ENCODE data around the gene CCNY. TPM values are rescaled to one million over a fixed set of nuclear protein-coding genes. Genes with fewer than 3 reads are reported as not detected.

The CCNY gene
- total RNA-seq, 3 donors from 2014 or later: 54.8 to 61.6 (median 58.9) TPM

GRCh38 chr10:35322636-35323035, 13.7 kb upstream of the CCNY start:
- Mint-ChIP-seq H3K27me3 (ENCODE audit: low read depth) (no peaks in the 10 kb centered on the region), H3K9me3 (no peaks in the 10 kb centered on the region)

GRCh38 chr10:35324196-35324595, 12.1 kb upstream of the CCNY start:
- no peak for DNase-seq
- ATAC-seq: no peak
- Mint-ChIP-seq H3K4me1 (ENCODE audit: low read depth) (peaks cover 13% of the 10 kb centered on the region), H3K9me3 (no peaks in the 10 kb centered on the region), H3K36me3 (ENCODE audit: insufficient read depth) (peaks cover 14% of the 10 kb centered on the region), H3K4me3 (no peak overlapping the region), H3K27me3 (ENCODE audit: low read depth) (no peaks in the 10 kb centered on the region)

More at GRCh38 chr10:35322636-35323035, 13.7 kb upstream of the CCNY start:
- ATAC-seq (no peak), DNase-seq (no peak)
- Mint-ChIP-seq H3K4me1 (ENCODE audit: low read depth) (peaks cover 5% of the 10 kb centered on the region), H3K36me3 (ENCODE audit: insufficient read depth) (peaks cover 20% of the 10 kb centered on the region), H3K4me3 (no peak overlapping the region)

DNA sequence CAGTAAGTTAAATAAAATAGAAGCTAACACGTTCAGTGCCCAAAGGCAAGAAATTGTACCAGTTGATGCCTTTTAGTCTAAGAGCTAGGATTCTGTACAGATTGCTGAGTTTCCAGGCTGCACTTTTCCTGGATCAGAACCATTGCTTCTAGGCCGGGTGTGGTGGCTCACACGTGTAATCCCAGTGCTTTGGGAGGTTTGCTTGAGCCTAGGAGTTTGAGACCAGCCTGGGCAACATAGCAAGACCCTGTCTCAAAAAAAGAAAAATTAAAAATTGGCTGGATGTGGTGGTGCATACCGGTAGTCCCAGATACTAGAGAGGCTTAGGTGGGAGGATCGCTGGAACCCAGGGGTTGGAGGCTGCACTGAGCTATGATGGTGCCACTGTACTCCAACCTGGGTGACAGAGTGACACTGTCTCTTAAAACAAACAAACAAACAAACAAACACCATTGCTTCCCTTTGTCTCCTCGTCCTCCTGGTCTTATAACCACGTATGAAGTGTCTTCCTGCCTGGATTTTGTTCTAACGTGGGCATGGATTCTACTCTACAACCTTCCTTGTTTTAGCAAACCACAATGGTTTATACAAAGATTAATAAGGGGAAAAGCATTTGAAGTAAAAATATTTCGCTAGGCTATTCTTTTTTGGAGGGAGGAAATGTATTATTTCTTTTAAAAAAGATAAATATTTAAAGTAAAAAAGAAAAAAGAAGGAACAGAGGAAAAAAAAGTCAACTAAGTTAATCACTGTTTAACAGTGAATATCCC, 9.7 kb upstream of the CCNY start:
- ATAC-seq (no peak), DNase-seq (no peak)
- Mint-ChIP-seq H3K9me3 (no peaks in the 10 kb centered on the region), H3K27me3 (ENCODE audit: low read depth) (no peaks in the 10 kb centered on the region), H3K36me3 (ENCODE audit: insufficient read depth) (peaks cover 12% of the 10 kb centered on the region), H3K4me1 (ENCODE audit: low read depth) (peaks cover 22% of the 10 kb centered on the region), H3K4me3 (no peak overlapping the region)

- no peak overlapping the region for H3K4me3 Mint-ChIP-seq
- no peaks in the 10 kb centered on the region for H3K27me3 Mint-ChIP-seq (ENCODE audit: low read depth)
- DNase-seq (no peak), ATAC-seq (no peak)
- peaks cover 29% of the 10 kb centered on the region for H3K4me1 Mint-ChIP-seq (ENCODE audit: low read depth)
- no peaks in the 10 kb centered on the region for H3K9me3 Mint-ChIP-seq
- peaks cover 9% of the 10 kb centered on the region for H3K36me3 Mint-ChIP-seq (ENCODE audit: insufficient read depth)
Observed at GRCh38 chr10:35327790-35328403, 8.4 kb upstream of the CCNY start.

GRCh38 chr10:35328404-35329037, 7.8 kb upstream of the CCNY start:
- H3K4me3 Mint-ChIP-seq: no peak overlapping the region
- peak; percentile 75 to 81 for ATAC-seq
- DNase-seq: no peak
- no peaks in the 10 kb centered on the region for H3K9me3 Mint-ChIP-seq
- peaks cover 34% of the 10 kb centered on the region for H3K4me1 Mint-ChIP-seq (ENCODE audit: low read depth)
- peaks cover 6% of the 10 kb centered on the region for H3K36me3 Mint-ChIP-seq (ENCODE audit: insufficient read depth)
- no peaks in the 10 kb centered on the region for H3K27me3 Mint-ChIP-seq (ENCODE audit: low read depth)

- DNase-seq: no peak
- no peaks in the 10 kb centered on the region for H3K9me3 Mint-ChIP-seq
- H3K4me3 Mint-ChIP-seq: no peak overlapping the region
- H3K4me1 Mint-ChIP-seq (ENCODE audit: low read depth): peaks cover 41% of the 10 kb centered on the region
- no peaks in the 10 kb centered on the region for H3K27me3 Mint-ChIP-seq (ENCODE audit: low read depth)
- ATAC-seq: no peak
- peaks cover 9% of the 10 kb centered on the region for H3K36me3 Mint-ChIP-seq (ENCODE audit: insufficient read depth)
Observed at GRCh38 chr10:35329520-35329919, 6.8 kb upstream of the CCNY start.

DNA sequence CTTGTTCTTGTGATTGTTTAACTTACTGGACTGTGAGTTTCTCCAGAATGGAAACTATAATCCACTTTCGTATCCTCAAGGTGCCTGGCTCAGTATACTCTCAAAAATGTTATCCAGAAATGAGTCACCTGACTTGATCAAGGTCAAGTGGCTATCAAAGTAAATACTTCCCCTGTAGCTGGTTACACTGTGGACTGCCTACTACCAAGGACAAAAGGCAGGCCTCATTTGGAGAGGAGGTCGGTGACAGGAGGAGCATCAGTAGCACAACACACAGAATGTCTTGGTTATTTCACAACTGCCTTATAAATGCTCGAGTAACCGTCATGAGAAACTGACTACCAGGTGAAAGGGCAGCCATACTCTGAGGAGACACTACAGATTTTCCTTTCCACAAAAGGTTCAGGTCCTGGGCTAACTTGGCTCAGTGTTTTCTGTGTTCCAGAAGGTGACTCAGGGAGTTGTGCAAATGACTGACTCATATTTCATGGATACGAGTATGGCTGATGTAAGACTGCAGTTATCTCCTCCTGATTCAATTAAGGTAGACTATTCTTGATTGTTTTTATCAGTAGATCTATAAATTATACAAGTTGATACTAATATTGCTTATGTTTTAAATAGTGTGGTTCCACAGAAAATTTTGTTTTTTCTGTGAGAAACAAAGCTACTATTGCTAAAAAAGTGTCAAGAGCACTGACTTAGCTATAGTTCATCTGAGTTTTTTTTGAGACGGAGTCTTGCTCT, 4.2 kb upstream of the CCNY start:
- Mint-ChIP-seq H3K27me3 (ENCODE audit: low read depth) (no peaks in the 10 kb centered on the region), H3K4me3 (no peak overlapping the region), H3K36me3 (ENCODE audit: insufficient read depth) (peaks cover 7% of the 10 kb centered on the region), H3K4me1 (ENCODE audit: low read depth) (peaks cover 53% of the 10 kb centered on the region), H3K9me3 (no peaks in the 10 kb centered on the region)
- DNase-seq: no peak
- ATAC-seq: no peak

DNA sequence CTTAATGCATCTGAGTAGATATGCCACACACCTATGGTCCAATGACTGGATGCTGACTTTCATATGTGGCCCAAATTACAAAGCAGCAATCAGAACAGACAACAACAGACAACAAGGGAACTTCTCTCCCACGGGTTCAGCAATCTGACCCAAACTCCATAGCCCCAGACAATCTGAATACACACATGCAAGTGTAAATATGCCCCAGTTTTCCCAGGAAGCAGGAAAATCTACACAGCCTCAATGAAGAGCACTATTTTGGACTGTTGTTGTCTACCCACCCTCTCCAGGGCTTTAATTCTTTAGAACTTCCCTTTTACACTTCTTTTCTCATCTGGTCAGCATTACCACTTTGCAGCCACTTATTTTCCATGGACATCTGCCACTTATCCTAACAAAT, 2.0 kb upstream of the CCNY start:
- no peaks in the 10 kb centered on the region for H3K27me3 Mint-ChIP-seq (ENCODE audit: low read depth)
- H3K36me3 Mint-ChIP-seq (ENCODE audit: insufficient read depth): peaks cover 5% of the 10 kb centered on the region
- peak overlapping the region; percentile 70 for H3K4me3 Mint-ChIP-seq
- DNase-seq (no peak), ATAC-seq (no peak)
- peaks cover 62% of the 10 kb centered on the region for H3K4me1 Mint-ChIP-seq (ENCODE audit: low read depth)
- no peaks in the 10 kb centered on the region for H3K9me3 Mint-ChIP-seq

GRCh38 chr10:35335133-35336083, 901 bp upstream of the CCNY start:
- peak overlapping the region; percentile 91 for H3K4me3 Mint-ChIP-seq
- peak in 1 of 2 donors; percentile 4 for ATAC-seq
- H3K4me1 Mint-ChIP-seq (ENCODE audit: low read depth): peaks cover 62% of the 10 kb centered on the region
- H3K27me3 Mint-ChIP-seq (ENCODE audit: low read depth): no peaks in the 10 kb centered on the region
- peak; percentile 7 for DNase-seq
- H3K36me3 Mint-ChIP-seq (ENCODE audit: insufficient read depth): peaks cover 5% of the 10 kb centered on the region
- no peaks in the 10 kb centered on the region for H3K9me3 Mint-ChIP-seq

DNA sequence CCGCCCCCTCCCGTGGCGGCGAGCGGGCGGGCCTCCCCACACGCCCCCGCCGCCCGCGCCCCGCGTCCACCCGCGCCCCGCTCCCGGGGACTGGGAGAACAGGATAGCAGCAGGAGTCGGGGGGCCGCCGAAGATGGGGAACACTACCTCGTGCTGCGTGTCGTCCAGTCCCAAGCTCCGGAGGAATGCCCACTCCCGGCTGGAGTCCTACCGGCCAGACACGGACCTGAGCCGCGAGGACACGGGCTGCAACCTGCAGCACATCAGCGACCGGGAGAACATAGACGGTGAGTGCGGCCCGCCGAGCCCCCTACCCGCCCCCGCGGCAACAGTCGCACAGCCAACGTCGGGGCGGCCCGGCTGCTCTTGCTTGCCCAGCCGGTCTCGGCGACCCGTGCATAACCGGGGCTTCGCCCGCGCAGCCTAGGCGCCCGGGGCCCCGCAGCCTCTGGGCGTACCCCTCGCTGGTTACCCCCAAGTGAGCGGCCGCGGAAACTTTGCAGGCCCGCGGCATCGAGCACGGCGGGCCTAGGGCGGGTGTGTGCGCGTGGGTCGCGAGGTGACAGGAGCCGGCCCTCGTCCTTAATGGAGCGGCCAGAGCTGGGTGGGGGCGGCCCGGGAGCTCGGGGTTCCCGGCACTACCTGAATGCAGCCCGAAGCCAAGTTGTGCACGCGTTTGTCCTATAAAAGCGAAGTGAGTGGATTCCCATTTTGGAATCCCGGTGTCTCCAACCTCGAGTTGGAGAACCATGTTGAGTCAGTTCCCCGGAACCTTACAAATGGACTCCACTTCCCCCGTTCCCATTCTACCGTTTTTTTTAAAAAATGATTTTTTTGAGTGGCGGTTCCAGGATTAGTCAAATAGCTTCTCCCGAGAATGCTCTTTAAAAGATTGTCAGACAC, 863 bp downstream of the CCNY start:
- Mint-ChIP-seq H3K4me1 (ENCODE audit: low read depth) (peaks cover 72% of the 10 kb centered on the region), H3K36me3 (ENCODE audit: insufficient read depth) (peaks cover 5% of the 10 kb centered on the region), H3K27me3 (ENCODE audit: low read depth) (no peaks in the 10 kb centered on the region), H3K9me3 (no peaks in the 10 kb centered on the region), H3K4me3 (peak overlapping the region; percentile 85)
- DNase-seq (peak; percentile 17), ATAC-seq (peak; percentile 8 to 10)

- Mint-ChIP-seq H3K36me3 (ENCODE audit: insufficient read depth) (peaks cover 2% of the 10 kb centered on the region), H3K4me1 (ENCODE audit: low read depth) (peaks cover 73% of the 10 kb centered on the region), H3K4me3 (peak overlapping the region; percentile 57), H3K27me3 (ENCODE audit: low read depth) (no peaks in the 10 kb centered on the region), H3K9me3 (no peaks in the 10 kb centered on the region)
- ATAC-seq: peak; percentile 36 to 44
- no peak for DNase-seq
Observed at GRCh38 chr10:35339942-35340341, 3.6 kb downstream of the CCNY start.

- Mint-ChIP-seq H3K4me1 (ENCODE audit: low read depth) (peaks cover 72% of the 10 kb centered on the region), H3K9me3 (no peaks in the 10 kb centered on the region), H3K27me3 (ENCODE audit: low read depth) (no peaks in the 10 kb centered on the region), H3K4me3 (peak overlapping the region; percentile 34), H3K36me3 (ENCODE audit: insufficient read depth) (peaks cover 2% of the 10 kb centered on the region)
- DNase-seq: no peak
- no peak for ATAC-seq
Observed at GRCh38 chr10:35340975-35341374, 4.7 kb downstream of the CCNY start.

DNA sequence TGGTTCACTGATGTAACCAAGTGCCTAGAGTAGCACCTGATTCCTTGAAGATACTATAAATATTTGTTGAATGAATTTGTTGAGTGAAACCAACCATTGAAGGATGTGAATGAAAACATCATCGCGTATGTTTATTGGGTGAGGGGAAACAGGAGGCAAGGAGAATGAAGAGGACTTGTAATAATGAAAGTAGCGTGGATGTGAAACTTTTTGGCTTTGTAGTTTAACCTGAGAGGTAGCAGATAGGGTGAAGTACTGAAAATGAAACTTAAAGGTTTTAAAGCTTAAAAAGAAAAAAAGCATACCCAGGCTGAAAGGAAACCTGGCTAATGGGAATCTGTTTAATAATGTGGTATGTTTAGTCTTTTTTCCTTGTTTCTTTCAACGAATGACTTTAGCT, 5.2 kb downstream of the CCNY start:
- Mint-ChIP-seq H3K9me3 (no peaks in the 10 kb centered on the region), H3K4me3 (peak overlapping the region; percentile 34), H3K36me3 (ENCODE audit: insufficient read depth) (peaks cover 2% of the 10 kb centered on the region), H3K4me1 (ENCODE audit: low read depth) (peaks cover 76% of the 10 kb centered on the region), H3K27me3 (ENCODE audit: low read depth) (no peaks in the 10 kb centered on the region)
- ATAC-seq (peak; percentile 63 to 68), DNase-seq (no peak)

Measured in activated T-cell treated with anti-CD3 and anti-CD28 coated beads, Interleukin-2, amount 50 U/mL, for 4 hours (primary cell).